Activated CD8-positive, alpha-beta T cell treated with anti-CD3 and anti-CD28 coated beads, Interleukin-2, amount 10 ng/mL, durations not matched to agents 7 days and 5 days (primary cell): ENCODE results near the gene CYTH4. TPM values are rescaled to one million over a fixed set of nuclear protein-coding genes. Genes with fewer than 3 reads are reported as not detected.

ENCODE experiments used
- ATAC-seq: fragments of 150-1000 bp; cut with Tn5 transposase; one replicate; pipeline ENCODE4 v1.10.0; 2021; ENCODE audit warnings: moderate library complexity
- CTCF ChIA-PET: fragments of 350-600 bp; sonication (Branson Sonifier 250); formaldehyde crosslinking; loops from one replicate; lab custom pipeline; 2021; ENCODE audit warnings: antibody characterized with exemption; lab: Charles Lee
- POLR2A ChIA-PET: fragments of 350-600 bp; sonication (Branson Sonifier 250); formaldehyde crosslinking; loops from one replicate; lab custom pipeline; 2021; ENCODE audit warnings: antibody characterized with exemption; lab: Charles Lee
- DNase-seq: peaks from one replicate; pipeline ENCODE4 v3.0.0-alpha.2; 2020
- H3K27ac Mint-ChIP-seq: one replicate; pipeline ENCODE4 v1.8.0; 2021; ENCODE audit warnings: mild to moderate bottlenecking, mixed read lengths
- H3K27me3 Mint-ChIP-seq: one replicate; pipeline ENCODE4 v1.8.0; 2021; ENCODE audit warnings: low read depth, mixed read lengths
- H3K36me3 Mint-ChIP-seq: one replicate; pipeline ENCODE4 v1.8.0; 2021; ENCODE audit warnings: low read depth, mixed read lengths
- H3K4me1 Mint-ChIP-seq: one replicate; pipeline ENCODE4 v1.8.0; 2021; ENCODE audit warnings: low read depth, mixed read lengths
- H3K4me3 Mint-ChIP-seq: one replicate; pipeline ENCODE4 v1.8.0; 2021; ENCODE audit warnings: mild to moderate bottlenecking, mixed read lengths
- H3K9me3 Mint-ChIP-seq: one replicate; pipeline ENCODE4 v1.8.0; 2022; ENCODE audit warnings: mixed read lengths; ENCODE audit not compliant: insufficient read depth
- total RNA-seq, 2 experiments: library from RNA; stranded (reverse); gene quantifications; one replicate each; pipeline ENCODE4 v1.2.3, GENCODE V29; 2021

The CYTH4 gene
- total RNA-seq, 2 experiments from 2014 or later, result 107 to 114 TPM

DNA sequence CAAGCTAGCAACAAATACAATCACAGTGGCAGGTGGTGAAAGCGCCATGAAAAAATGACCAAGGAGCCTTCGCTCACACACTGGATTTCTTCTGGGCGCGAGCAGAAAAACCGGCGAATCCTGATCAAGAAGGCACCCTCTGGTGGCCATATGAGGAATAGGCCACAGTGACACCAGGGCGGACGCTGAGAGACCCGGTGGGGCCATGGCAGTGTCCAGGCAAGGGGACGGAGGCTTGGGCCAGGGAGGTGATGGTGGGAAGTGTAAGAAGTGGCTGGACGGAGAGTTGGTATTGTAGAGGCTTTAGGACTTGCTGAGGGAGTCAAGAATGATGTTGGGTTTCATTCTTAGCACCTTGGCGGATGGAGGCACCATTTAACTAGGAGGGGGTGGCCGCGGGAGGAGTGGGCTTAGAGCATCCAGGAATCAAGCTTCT lies 21.4 kb upstream of the CYTH4 start:
- DNase-seq (peak; percentile 75), ATAC-seq (peak; percentile 73)
- Mint-ChIP-seq H3K4me3 (no peak overlapping the region), H3K9me3 (peaks cover 5% of the 10 kb centered on the region), H3K36me3 (peaks cover 6% of the 10 kb centered on the region), H3K4me1 (peaks cover 26% of the 10 kb centered on the region), H3K27ac (peak overlapping the region; percentile 50), H3K27me3 (peaks cover 4% of the 10 kb centered on the region)
- ChIA-PET POLR2A (interaction anchor here (0.7 to 4.3 kb wide), 3 partner anchors 17 to 36 kb away, joined by 3 to 50 read pairs (median 5); partner anchors contain the start of gene RAC2), CTCF (interaction anchor here (0.7 to 5.1 kb wide), 53 partner anchors 10 to 485 kb away, joined by 3 to 195 read pairs (median 4); partner anchors contain the start of genes CYTH4, IFT27, IL2RB and RAC2)

DNA sequence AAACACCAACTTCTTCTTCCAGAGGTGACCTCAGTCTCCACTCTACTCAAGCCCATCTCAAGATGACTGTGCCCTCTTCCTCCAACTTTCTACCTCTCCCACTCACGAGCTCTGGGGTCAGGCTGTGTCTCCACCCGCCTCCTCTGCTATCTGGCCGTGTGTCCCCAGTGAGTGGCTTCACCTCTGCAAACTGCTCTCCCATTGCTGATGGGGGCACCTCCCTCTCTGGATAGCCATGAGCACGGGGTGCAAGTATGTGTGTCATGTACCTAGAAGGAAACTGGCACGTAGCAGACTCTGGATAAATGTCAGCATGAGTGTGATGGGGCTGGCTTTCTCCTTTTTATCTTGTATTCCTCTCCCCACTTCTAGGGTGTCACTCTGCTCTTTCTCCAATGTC lies 20.0 kb upstream of the CYTH4 start:
- Mint-ChIP-seq H3K36me3 (peaks cover 6% of the 10 kb centered on the region), H3K4me1 (peaks cover 37% of the 10 kb centered on the region), H3K9me3 (peaks cover 5% of the 10 kb centered on the region), H3K27ac (no peak overlapping the region), H3K27me3 (peaks cover 2% of the 10 kb centered on the region), H3K4me3 (no peak overlapping the region)
- ATAC-seq, result no peak
- POLR2A ChIA-PET, result no interaction called here
- CTCF ChIA-PET, result interaction anchor here (1.1 to 5.1 kb wide), 5 partner anchors 21 to 358 kb away, joined by 3 to 195 read pairs (median 13); partner anchors contain the start of gene RAC2
- no peak for DNase-seq

DNA sequence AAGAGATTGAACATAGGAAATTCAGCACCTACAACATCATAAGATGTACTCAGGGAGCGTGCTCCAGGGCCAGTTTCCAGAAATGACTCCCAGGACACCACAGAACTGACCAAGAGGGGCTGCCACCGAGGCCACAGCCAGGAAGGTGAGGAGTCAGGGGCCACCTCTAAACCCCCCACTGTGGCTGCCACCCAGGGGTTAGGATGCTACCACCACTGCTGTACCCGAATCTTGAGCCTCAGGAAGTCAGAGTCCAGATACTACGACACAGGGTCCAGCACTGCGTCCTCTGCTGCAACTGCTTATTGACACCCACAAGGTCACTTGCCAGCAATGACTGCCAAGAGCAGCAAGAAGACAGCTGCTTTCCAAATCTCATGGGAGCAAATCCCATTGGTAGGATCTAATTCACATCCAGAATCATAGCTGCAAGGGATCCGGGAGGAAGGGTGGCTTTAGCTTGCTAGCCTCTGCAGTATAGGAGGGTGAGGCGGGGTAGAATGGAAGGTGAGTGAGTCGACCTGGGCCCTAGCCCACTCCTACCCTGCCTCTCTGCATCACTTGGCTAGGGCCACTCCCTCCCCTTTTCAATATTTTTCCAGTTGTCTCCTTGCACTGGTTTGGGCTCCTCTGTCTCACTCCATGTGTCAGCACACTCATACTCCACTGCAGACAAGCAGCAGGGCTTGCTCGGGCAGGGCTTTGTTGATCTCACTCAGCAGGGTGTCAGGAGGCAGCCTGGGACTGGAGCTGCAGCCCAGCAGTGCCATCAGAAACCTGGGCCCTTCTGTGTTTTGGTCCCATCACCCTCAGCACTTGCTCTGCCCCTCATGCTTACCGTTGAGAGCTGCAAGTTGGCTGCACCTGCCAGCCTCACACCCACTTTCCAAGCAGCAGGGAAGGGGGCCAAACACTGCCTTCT lies 18.1 kb upstream of the CYTH4 start:
- H3K27ac Mint-ChIP-seq, result no peak overlapping the region
- peaks cover 6% of the 10 kb centered on the region for H3K36me3 Mint-ChIP-seq
- ATAC-seq (no peak), DNase-seq (no peak)
- peaks cover 2% of the 10 kb centered on the region for H3K27me3 Mint-ChIP-seq
- CTCF ChIA-PET, result interaction anchor here (0.6 to 2.0 kb wide), 8 partner anchors 10 to 303 kb away, joined by 3 to 7 read pairs (median 4); no protein-coding TSS in a partner anchor
- POLR2A ChIA-PET, result interaction anchor here (0.6 to 1.2 kb wide), 2 partner anchors 50 to 1152 kb away, joined by 3 to 4 read pairs; no protein-coding TSS in a partner anchor
- peaks cover 43% of the 10 kb centered on the region for H3K4me1 Mint-ChIP-seq
- H3K4me3 Mint-ChIP-seq, result no peak overlapping the region
- H3K9me3 Mint-ChIP-seq, result peaks cover 5% of the 10 kb centered on the region

DNA sequence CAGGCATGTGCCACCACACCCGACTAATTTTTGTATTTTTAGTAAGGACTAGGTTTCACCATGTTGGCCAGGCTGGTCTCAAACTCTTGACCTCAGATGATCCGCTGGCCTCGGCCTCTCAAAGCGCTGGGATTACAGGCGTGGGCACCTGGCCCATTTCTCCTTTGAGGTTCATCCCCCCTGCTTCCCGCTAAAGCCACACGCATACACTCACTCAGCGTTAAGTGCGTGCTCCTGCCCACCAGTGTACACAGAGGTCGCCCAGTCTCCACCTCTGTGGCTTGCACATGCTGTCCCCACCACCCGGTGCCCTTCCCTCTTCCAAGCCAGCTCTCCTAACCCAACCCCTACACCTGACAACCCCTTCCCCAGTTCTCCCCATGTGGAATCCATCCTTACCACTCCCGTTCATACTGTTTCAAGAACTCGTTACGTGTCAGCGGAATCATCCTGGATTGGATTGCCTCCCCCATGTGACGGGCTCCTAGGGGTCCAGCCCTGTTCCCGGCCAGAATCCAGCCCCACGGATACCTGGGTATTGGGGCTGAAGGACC lies 15.7 kb upstream of the CYTH4 start:
- H3K4me3 Mint-ChIP-seq, result peak overlapping the region; percentile 76
- DNase-seq, result no peak
- ATAC-seq, result peak; percentile 12
- peaks cover 6% of the 10 kb centered on the region for H3K36me3 Mint-ChIP-seq
- peaks cover 35% of the 10 kb centered on the region for H3K4me1 Mint-ChIP-seq
- ChIA-PET POLR2A (interaction anchor here (1.1 to 2.0 kb wide), 3 partner anchors 16 to 24 kb away, joined by 4 to 12 read pairs (median 6); partner anchors contain the start of genes CYTH4 and RAC2), CTCF (interaction anchor here (0.7 to 4.9 kb wide), 14 partner anchors 7 to 295 kb away, joined by 3 to 29 read pairs (median 4); partner anchors contain the start of gene RAC2)
- peaks cover 10% of the 10 kb centered on the region for H3K27me3 Mint-ChIP-seq
- peak overlapping the region; percentile 86 for H3K27ac Mint-ChIP-seq
- peaks cover 5% of the 10 kb centered on the region for H3K9me3 Mint-ChIP-seq

DNA sequence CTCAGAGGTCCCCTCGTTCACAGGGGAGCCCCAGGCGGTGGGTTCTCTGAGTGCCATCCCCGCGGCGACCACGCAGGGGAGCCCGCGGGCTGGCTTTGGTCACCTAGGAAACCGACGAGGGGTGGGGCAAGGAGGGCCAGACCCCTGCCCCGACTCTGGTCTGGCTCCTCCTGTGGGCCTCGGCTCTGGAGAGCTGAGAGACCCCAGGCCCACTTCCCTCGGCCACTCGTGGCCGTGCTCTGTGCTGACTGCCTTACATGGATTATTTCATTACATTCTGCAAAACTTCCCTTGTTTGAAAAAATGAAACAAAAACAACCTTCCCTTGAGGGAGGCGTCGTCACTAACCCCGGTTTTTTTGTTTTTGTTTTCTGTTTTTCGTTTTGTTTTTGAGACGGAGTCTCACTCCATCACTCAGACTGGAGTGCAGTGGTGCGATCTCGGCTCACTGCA lies 15.1 kb upstream of the CYTH4 start:
- DNase-seq, result peak; percentile 79
- peak overlapping the region; percentile 86 for H3K27ac Mint-ChIP-seq
- ATAC-seq, result peak; percentile 85
- peaks cover 12% of the 10 kb centered on the region for H3K27me3 Mint-ChIP-seq
- CTCF ChIA-PET, result interaction anchor here (0.7 to 4.9 kb wide), 33 partner anchors 8 to 300 kb away, joined by 3 to 29 read pairs (median 5); partner anchors contain the start of genes CYTH4, ELFN2 and RAC2
- H3K4me1 Mint-ChIP-seq, result peaks cover 37% of the 10 kb centered on the region
- H3K9me3 Mint-ChIP-seq, result peaks cover 5% of the 10 kb centered on the region
- peaks cover 6% of the 10 kb centered on the region for H3K36me3 Mint-ChIP-seq
- H3K4me3 Mint-ChIP-seq, result peak overlapping the region; percentile 76
- POLR2A ChIA-PET, result interaction anchor here (0.9 to 2.0 kb wide), 8 partner anchors 16 to 190 kb away, joined by 3 to 12 read pairs (median 5); partner anchors contain the start of genes CYTH4 and RAC2

DNA sequence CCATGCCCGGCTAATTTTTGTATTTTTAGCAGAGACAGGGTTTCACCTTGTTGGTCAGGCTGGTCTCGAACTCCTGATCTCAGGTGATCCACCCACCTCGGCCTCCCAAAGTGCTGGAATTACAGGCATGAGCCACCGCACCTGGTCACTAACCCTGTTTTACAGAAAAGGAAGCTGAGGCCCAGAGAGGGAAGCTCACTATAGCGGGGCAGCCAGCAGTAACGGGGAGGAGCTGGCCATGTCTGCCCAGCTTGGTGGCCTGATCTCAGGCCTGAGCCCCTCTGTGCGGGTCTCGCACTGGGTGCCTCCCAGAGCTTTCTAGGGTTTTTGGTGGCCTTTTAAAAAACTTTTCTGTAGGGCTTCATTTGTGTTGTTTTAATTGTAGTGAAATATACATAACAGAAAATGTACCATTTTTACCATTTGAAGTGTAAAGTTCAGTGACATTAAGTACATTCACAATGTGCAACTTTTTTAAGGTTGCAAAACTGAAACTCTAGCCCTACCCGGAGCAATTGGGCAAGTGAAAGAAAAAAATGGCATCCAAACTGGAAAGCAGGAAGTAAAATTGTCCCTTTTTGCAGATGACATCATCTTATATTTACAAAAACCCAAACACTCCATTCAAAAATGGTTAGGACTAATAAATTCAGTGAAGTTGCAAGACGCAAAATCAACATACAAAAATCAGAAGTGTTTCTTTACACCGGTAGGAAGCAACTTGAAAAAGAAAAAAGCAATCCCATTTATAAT lies 14.5 kb upstream of the CYTH4 start:
- H3K4me1 Mint-ChIP-seq, result peaks cover 37% of the 10 kb centered on the region
- no peak for ATAC-seq
- CTCF ChIA-PET, result interaction anchor here (0.7 to 4.9 kb wide), 35 partner anchors 8 to 299 kb away, joined by 3 to 29 read pairs (median 5); partner anchors contain the start of genes CYTH4, ELFN2 and RAC2
- peaks cover 5% of the 10 kb centered on the region for H3K9me3 Mint-ChIP-seq
- POLR2A ChIA-PET, result interaction anchor here (0.5 to 2.0 kb wide), 10 partner anchors 19 to 190 kb away, joined by 3 to 12 read pairs (median 4); partner anchors contain the start of gene RAC2
- peak overlapping the region; percentile 76 for H3K4me3 Mint-ChIP-seq
- H3K36me3 Mint-ChIP-seq, result peaks cover 6% of the 10 kb centered on the region
- peak overlapping the region; percentile 86 for H3K27ac Mint-ChIP-seq
- H3K27me3 Mint-ChIP-seq, result peaks cover 12% of the 10 kb centered on the region
- no peak for DNase-seq

DNA sequence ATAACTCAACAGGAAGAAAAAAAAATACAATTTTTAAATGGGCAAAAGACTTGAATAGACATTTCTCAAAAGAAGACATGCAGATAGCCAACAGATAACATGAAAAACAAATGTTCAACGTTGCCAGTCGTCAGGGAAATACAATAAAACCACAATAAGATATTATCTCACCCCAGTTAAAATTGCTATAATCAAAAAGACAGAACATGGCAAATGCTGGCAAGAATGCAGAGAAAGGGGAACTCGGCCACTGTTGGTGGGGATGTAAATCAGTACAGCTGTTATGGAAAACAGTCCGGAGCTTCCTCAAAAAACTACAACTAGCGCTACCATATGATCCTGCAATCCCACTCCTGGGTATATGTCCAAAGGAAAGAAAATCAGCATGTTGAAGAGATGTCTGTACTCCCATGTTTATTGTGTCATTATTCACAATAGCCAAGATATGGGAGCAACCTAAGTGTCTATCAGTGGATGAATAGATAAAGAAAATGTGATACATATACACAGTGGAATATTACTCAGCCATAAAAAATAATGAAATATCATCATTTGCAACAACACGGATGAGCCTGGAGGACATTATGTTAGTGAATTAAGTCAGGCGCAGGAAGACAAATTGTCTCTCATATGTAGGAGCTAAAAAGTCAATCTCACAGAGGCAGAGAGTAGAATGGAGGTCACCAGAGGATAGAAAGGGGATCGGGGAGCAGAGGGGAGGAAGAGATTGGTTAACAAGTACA lies 12.2 kb upstream of the CYTH4 start:
- Mint-ChIP-seq H3K27me3 (peaks cover 10% of the 10 kb centered on the region), H3K4me1 (peaks cover 59% of the 10 kb centered on the region), H3K36me3 (no peaks in the 10 kb centered on the region), H3K4me3 (no peak overlapping the region), H3K27ac (no peak overlapping the region), H3K9me3 (no peaks in the 10 kb centered on the region)
- ChIA-PET CTCF (interaction anchor here (1.2 to 5.9 kb wide), 3 partner anchors 10 to 46 kb away, joined by 3 to 41 read pairs (median 25); no protein-coding TSS in a partner anchor), POLR2A (interaction anchor here (0.7 to 1.2 kb wide), 4 partner anchors 11 to 27 kb away, joined by 3 to 4 read pairs (median 3); no protein-coding TSS in a partner anchor)
- ATAC-seq (no peak), DNase-seq (no peak)

DNA sequence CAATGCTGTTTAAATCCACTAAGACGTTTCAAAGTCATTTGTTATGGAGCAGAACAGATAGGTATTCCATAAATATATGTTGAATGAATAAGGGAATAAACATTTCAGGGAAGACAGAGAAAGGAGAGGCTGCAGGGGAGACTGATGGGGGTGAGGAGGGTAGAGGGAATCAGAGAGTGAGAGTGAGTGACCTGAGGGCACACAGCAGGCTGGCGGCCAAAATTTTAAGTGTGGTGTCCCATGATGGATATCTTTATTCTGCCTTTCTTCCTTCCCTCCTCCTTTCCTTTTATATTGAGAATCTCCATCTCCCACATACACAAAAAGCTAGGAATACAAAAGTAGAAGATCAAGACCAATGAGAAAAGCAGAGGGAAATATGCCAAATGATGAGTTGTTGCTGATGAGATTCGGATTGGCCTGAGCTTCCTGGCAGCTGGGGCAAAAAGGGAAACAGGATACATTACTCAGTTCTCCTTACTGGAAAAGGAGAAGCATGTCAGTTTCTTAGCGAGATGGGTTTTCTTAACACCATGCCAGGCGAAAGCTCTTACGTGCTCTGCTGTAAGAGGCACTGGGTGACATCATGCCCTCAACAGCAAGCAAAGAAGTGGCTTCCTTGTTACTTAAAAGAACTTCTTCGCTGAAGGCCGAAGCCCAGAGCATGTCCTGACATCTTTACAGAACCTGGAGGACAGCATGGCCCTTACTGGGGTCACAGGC lies 11.2 kb upstream of the CYTH4 start:
- Mint-ChIP-seq H3K36me3 (no peaks in the 10 kb centered on the region), H3K4me3 (no peak overlapping the region), H3K4me1 (peaks cover 64% of the 10 kb centered on the region), H3K27me3 (peaks cover 10% of the 10 kb centered on the region), H3K27ac (no peak overlapping the region), H3K9me3 (no peaks in the 10 kb centered on the region)
- DNase-seq (no peak), ATAC-seq (no peak)
- CTCF ChIA-PET, result interaction anchor here (1.2 to 5.9 kb wide), 4 partner anchors 9 to 45 kb away, joined by 3 to 41 read pairs (median 14); no protein-coding TSS in a partner anchor
- POLR2A ChIA-PET, result interaction anchor here (0.7 to 1.1 kb wide), 4 partner anchors 10 to 29 kb away, joined by 3 to 6 read pairs (median 4); partner anchors contain the start of gene CYTH4

DNA sequence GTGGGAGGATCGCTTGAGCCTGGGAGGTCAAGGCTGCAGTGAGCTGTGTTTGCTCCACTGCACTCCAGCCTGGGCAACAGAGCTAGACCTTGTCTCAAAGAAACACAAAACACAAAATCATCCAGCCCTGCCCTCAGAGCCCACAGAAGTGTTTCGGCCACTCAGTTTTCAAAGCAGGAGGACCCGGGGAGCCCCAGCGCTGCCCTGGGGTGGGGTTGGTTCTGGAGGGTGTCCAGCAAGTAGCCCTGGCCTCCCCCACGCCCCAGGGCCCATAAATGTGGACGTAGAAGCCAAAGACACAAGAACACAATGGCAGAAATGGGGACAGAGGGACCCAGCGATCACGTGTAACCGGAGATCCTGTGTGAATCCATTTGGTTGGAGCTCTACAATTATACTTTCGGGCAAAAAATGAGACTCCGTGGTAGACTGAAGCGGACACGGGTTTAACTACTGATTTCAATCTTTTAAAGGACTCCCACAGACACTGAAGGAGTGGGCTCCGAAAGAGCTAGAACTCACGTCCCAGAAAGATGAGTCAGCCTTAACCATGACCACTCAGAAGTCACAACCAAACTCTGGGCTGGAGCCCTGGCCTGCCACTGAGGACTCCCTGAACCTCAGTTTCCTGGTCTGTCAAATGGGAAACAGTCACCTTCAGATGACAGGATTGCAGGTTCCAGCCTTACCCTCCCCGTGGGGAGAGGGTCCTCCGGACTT lies 9.0 kb upstream of the CYTH4 start:
- Mint-ChIP-seq H3K4me1 (peaks cover 59% of the 10 kb centered on the region), H3K27ac (peak overlapping the region; percentile 43), H3K27me3 (peaks cover 10% of the 10 kb centered on the region), H3K36me3 (no peaks in the 10 kb centered on the region), H3K9me3 (no peaks in the 10 kb centered on the region), H3K4me3 (no peak overlapping the region)
- DNase-seq (peak; percentile 43), ATAC-seq (peak; percentile 63)
- POLR2A ChIA-PET, result interaction anchor here (0.7 to 1.4 kb wide), 5 partner anchors 11 to 37 kb away, joined by 3 to 5 read pairs (median 4); partner anchors contain the start of gene RAC2
- CTCF ChIA-PET, result interaction anchor here (1.4 to 5.9 kb wide), 2 partner anchors 13 to 29 kb away, joined by 4 to 41 read pairs; no protein-coding TSS in a partner anchor
